ENCODE measurements around the gene COL12A1. TPM values are rescaled to one million over a fixed set of nuclear protein-coding genes. Genes with fewer than 3 reads are reported as not detected.

COL12A1 gene
- total and polyA plus RNA-seq, 9 of the 15 experiments (the other 6 are each of a cell fraction or from before 2014, with no cell fraction given), result 0.11 TPM; not detected in 8

DNA sequence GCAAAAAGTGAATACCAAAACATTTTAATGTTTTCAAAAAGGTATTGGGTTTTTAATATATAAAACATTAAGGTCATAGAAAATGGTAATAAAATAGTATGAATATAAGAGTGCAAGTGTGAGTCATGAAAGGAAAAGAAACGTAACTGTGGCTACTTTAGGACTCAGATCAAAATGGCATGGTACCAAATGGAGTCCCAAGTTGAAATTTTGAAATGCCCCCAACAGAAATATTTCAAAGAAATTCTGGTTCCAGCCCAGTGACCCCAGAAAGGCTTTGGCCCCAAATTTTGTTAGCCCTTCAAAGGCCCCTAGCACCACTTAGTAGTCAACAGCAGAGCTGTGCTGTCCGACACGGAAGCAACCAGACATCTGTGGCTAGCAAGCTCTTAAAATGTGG is 6.0 kb downstream of the COL12A1 start (continued):
- TF ChIP-seq, protein P1, sequence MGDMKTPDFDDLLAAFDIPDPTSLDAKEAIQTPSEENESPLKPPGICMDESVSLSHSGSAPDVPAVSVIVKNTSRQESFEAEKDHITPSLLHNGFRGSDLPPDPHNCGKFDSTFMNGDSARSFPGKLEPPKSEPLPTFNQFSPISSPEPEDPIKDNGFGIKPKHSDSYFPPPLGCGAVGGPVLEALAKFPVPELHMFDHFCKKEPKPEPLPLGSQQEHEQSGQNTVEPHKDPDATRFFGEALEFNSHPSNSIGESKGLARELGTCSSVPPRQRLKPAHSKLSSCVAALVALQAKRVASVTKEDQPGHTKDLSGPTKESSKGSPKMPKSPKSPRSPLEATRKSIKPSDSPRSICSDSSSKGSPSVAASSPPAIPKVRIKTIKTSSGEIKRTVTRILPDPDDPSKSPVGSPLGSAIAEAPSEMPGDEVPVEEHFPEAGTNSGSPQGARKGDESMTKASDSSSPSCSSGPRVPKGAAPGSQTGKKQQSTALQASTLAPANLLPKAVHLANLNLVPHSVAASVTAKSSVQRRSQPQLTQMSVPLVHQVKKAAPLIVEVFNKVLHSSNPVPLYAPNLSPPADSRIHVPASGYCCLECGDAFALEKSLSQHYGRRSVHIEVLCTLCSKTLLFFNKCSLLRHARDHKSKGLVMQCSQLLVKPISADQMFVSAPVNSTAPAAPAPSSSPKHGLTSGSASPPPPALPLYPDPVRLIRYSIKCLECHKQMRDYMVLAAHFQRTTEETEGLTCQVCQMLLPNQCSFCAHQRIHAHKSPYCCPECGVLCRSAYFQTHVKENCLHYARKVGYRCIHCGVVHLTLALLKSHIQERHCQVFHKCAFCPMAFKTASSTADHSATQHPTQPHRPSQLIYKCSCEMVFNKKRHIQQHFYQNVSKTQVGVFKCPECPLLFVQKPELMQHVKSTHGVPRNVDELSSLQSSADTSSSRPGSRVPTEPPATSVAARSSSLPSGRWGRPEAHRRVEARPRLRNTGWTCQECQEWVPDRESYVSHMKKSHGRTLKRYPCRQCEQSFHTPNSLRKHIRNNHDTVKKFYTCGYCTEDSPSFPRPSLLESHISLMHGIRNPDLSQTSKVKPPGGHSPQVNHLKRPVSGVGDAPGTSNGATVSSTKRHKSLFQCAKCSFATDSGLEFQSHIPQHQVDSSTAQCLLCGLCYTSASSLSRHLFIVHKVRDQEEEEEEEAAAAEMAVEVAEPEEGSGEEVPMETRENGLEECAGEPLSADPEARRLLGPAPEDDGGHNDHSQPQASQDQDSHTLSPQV (IDR thresholded peaks at IDR 0.05), result no peak
- TF ChIP-seq, protein P2, sequence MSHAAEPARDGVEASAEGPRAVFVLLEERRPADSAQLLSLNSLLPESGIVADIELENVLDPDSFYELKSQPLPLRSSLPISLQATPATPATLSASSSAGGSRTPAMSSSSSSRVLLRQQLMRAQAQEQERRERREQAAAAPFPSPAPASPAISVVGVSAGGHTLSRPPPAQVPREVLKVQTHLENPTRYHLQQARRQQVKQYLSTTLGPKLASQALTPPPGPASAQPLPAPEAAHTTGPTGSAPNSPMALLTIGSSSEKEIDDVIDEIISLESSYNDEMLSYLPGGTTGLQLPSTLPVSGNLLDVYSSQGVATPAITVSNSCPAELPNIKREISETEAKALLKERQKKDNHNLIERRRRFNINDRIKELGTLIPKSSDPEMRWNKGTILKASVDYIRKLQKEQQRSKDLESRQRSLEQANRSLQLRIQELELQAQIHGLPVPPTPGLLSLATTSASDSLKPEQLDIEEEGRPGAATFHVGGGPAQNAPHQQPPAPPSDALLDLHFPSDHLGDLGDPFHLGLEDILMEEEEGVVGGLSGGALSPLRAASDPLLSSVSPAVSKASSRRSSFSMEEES (CRISPR knock-in tag; IDR thresholded peaks at IDR 0.05), result no peak
- TF ChIP-seq TCF7L2 (IDR thresholded peaks at IDR 0.05; ENCODE audit: low read depth, low read length), result no peak
- no peak for TF ChIP-seq SNRNP70 (optimal IDR thresholded peaks at IDR 0.05; ENCODE audit: low read depth, low read length)
- TF ChIP-seq, protein P3, sequence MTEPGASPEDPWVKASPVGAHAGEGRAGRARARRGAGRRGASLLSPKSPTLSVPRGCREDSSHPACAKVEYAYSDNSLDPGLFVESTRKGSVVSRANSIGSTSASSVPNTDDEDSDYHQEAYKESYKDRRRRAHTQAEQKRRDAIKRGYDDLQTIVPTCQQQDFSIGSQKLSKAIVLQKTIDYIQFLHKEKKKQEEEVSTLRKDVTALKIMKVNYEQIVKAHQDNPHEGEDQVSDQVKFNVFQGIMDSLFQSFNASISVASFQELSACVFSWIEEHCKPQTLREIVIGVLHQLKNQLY (CRISPR knock-in tag; conservative IDR thresholded peaks at IDR 0.05), result no peak
- TF ChIP-seq, protein P4, sequence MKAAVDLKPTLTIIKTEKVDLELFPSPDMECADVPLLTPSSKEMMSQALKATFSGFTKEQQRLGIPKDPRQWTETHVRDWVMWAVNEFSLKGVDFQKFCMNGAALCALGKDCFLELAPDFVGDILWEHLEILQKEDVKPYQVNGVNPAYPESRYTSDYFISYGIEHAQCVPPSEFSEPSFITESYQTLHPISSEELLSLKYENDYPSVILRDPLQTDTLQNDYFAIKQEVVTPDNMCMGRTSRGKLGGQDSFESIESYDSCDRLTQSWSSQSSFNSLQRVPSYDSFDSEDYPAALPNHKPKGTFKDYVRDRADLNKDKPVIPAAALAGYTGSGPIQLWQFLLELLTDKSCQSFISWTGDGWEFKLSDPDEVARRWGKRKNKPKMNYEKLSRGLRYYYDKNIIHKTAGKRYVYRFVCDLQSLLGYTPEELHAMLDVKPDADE (conservative IDR thresholded peaks at IDR 0.05; ENCODE audit: control insufficient read depth, low read depth, low read length), result no peak
- TF ChIP-seq ZBTB1 (CRISPR knock-in tag; IDR thresholded peaks at IDR 0.05; ENCODE audit: borderline replicate concordance, low read depth), result no peak
- TF ChIP-seq, protein P5, sequence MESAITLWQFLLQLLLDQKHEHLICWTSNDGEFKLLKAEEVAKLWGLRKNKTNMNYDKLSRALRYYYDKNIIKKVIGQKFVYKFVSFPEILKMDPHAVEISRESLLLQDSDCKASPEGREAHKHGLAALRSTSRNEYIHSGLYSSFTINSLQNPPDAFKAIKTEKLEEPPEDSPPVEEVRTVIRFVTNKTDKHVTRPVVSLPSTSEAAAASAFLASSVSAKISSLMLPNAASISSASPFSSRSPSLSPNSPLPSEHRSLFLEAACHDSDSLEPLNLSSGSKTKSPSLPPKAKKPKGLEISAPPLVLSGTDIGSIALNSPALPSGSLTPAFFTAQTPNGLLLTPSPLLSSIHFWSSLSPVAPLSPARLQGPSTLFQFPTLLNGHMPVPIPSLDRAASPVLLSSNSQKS (CRISPR knock-in tag; IDR thresholded peaks at IDR 0.05), result no peak
- TF ChIP-seq ZKSCAN1 (IDR thresholded peaks at IDR 0.05; ENCODE audit: low read depth, low read length), result no peak
- TF ChIP-seq ZC3H11A (IDR thresholded peaks at IDR 0.05; ENCODE audit: low read depth, low read length), result no peak
- TF ChIP-seq SP2 (IDR thresholded peaks at IDR 0.05; ENCODE audit: extremely low read depth, low read depth, low read length, poor library complexity, severe bottlenecking), result no peak
- TF ChIP-seq MAFG (tag; conservative IDR thresholded peaks at IDR 0.05), result no peak

Data from K562 (cell line).